Colonic mucosa (tissue), 4 donors: ENCODE measurements around the gene TOM1. TPM values are rescaled to one million over a fixed set of nuclear protein-coding genes. Genes with fewer than 3 reads are reported as not detected.

ENCODE experiments used
- DNase-seq: peaks from one replicate; pipeline ENCODE4 v3.0.0-alpha.2; 2020
- H3K27ac ChIP-seq: fragments of 200-600 bp; one replicate; pipeline ENCODE4 v1.8.0; 2021
- H3K27me3 ChIP-seq: fragments of 200-600 bp; one replicate; pipeline ENCODE4 v1.8.0; 2021
- H3K36me3 ChIP-seq: fragments of 200-600 bp; one replicate; pipeline ENCODE4 v1.8.0; 2021
- H3K4me1 ChIP-seq: fragments of 200-600 bp; one replicate; pipeline ENCODE4 v1.8.0; 2021; ENCODE audit warnings: mild to moderate bottlenecking
- H3K4me3 ChIP-seq: fragments of 200-600 bp; one replicate; pipeline ENCODE4 v1.8.0; 2021
- H3K9ac ChIP-seq, 2 donors: one replicate each; pipeline ENCODE4 v1.7.0; 2013; ENCODE audit warnings: control low read depth in 2 of 2, low read depth in 2 of 2, low read length in 2 of 2
- H3K9me3 ChIP-seq: fragments of 200-600 bp; one replicate; pipeline ENCODE4 v1.8.0; 2021
- intact Hi-C: fragments of 100-400 bp; cut with DNase I; formaldehyde crosslinking; loops from one replicate; pipeline ENCODE4 v1.14.1; 2022
- total RNA-seq, 2 donors: library from RNA; stranded (reverse); fragmentation: NEBNext Ultra II Directional in 1 of 2; extraction: Animal tissue kit (Norgen Biotek cat#: 25700) in 1 of 2; gene quantifications; one replicate each; pipeline ENCODE4 v1.2.1, GENCODE V29; 2021
- TF ChIP-seq, protein P1 (sequence below): fragments of 200-600 bp; IDR thresholded peaks from one replicate; pipeline ENCODE4 v1.8.0; 2022; ENCODE audit warnings: antibody characterized with exemption, mild to moderate bottlenecking
- donor health status: healthy.
- donor health status: DM: no; HTN: no; CAD: no.
- donor health status: DM: no; HTN: no; CAD: no.

TOM1 gene
- total RNA-seq, 2 donors from 2014 or later, result 43.0 to 60.3 TPM

- H3K9me3 ChIP-seq, result no peaks in the 10 kb centered on the region
- no peaks in the 10 kb centered on the region for H3K36me3 ChIP-seq
- intact Hi-C loops, result no loop called here
- H3K27me3 ChIP-seq, result no peaks in the 10 kb centered on the region
- no peaks in the 10 kb centered on the region for H3K4me1 ChIP-seq
- no peak for DNase-seq
- no peak overlapping the region for H3K27ac ChIP-seq
- TF ChIP-seq, protein P1, sequence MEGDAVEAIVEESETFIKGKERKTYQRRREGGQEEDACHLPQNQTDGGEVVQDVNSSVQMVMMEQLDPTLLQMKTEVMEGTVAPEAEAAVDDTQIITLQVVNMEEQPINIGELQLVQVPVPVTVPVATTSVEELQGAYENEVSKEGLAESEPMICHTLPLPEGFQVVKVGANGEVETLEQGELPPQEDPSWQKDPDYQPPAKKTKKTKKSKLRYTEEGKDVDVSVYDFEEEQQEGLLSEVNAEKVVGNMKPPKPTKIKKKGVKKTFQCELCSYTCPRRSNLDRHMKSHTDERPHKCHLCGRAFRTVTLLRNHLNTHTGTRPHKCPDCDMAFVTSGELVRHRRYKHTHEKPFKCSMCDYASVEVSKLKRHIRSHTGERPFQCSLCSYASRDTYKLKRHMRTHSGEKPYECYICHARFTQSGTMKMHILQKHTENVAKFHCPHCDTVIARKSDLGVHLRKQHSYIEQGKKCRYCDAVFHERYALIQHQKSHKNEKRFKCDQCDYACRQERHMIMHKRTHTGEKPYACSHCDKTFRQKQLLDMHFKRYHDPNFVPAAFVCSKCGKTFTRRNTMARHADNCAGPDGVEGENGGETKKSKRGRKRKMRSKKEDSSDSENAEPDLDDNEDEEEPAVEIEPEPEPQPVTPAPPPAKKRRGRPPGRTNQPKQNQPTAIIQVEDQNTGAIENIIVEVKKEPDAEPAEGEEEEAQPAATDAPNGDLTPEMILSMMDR, result no peak
- no peak overlapping the region for H3K4me3 ChIP-seq
- H3K9ac ChIP-seq, result no peak overlapping the region
These were observed 46.3 kb downstream of the TOM1 start for GRCh38 chr22:35345808-35346505.

DNA sequence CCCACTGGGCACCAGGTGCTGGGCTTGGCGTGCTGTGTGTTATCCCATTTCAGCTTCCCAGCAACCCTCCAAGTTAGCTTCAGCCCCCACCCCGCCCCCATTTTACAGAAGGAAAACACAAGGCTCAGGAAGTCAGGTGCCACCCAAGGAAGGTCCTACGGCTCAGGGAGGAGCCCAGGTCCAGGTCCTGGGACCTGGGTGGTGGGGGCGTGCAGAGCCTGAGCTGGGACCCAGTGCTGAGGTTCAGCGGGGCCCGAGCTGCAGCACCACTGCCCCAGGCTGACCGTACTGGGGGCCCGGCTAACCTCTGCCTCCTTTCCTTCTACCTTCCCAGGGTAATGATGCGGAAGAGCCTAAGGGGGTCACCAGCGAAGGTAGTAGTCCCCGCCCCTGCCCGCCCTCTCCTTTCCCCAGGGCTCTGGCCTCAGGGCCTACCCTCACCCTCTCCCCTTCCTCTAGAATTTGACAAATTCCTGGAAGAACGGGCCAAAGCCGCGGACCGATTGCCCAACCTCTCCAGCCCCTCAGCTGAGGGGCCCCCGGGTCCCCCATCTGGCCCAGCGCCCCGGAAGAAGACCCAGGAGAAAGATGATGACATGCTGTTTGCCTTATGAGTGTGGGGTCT is 47.0 kb downstream of the TOM1 start:
- no peak overlapping the region for H3K9ac ChIP-seq
- no peaks in the 10 kb centered on the region for H3K4me1 ChIP-seq
- no peak overlapping the region for H3K4me3 ChIP-seq
- no peaks in the 10 kb centered on the region for H3K27me3 ChIP-seq
- no peak overlapping the region for H3K27ac ChIP-seq
- no peaks in the 10 kb centered on the region for H3K9me3 ChIP-seq
- no peak for DNase-seq
- H3K36me3 ChIP-seq, result no peaks in the 10 kb centered on the region
- intact Hi-C loops, result no loop called here
- TF ChIP-seq, protein P1, result no peak

GRCh38 chr22:35347462-35347861 is 47.8 kb downstream of the TOM1 start:
- intact Hi-C loops, result no loop called here
- Histone ChIP-seq H3K4me1 (no peaks in the 10 kb centered on the region), H3K9me3 (no peaks in the 10 kb centered on the region), H3K9ac (no peak overlapping the region), H3K27ac (no peak overlapping the region), H3K36me3 (no peaks in the 10 kb centered on the region), H3K27me3 (no peaks in the 10 kb centered on the region), H3K4me3 (no peak overlapping the region)
- DNase-seq, result no peak
- TF ChIP-seq, protein P1, result no peak

- Histone ChIP-seq H3K9ac (no peak overlapping the region), H3K27me3 (no peaks in the 10 kb centered on the region), H3K36me3 (no peaks in the 10 kb centered on the region), H3K27ac (no peak overlapping the region), H3K4me1 (no peaks in the 10 kb centered on the region), H3K4me3 (no peak overlapping the region), H3K9me3 (no peaks in the 10 kb centered on the region)
- DNase-seq, result no peak
- TF ChIP-seq, protein P1, result no peak
- intact Hi-C loops, result no loop called here
These were observed 48.4 kb downstream of the TOM1 start for GRCh38 chr22:35348026-35348590.

DNA sequence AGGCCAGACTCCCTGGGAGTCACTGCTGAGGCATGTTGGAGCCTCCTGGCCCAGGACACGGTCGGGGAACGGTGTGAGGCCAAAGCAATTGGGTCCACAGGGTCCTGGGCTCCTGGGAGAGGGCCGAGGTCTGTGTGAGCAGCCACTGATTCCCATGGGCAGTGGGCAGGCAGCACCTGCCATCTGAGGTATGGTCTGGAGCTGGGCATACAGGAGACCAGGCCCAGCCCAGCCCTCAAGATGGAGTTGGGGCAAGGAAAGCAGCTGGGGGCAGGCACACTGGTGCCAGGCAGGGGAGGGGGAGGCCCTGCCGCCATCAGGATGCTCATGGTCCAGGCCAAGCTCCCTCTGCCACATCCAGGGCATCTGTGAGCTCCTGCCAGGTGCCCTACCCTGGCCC is 49.0 kb downstream of the TOM1 start:
- H3K27ac ChIP-seq, result no peak overlapping the region
- H3K9ac ChIP-seq, result no peak overlapping the region
- DNase-seq, result no peak
- TF ChIP-seq, protein P1, result no peak
- no peaks in the 10 kb centered on the region for H3K27me3 ChIP-seq
- no peaks in the 10 kb centered on the region for H3K36me3 ChIP-seq
- no peaks in the 10 kb centered on the region for H3K9me3 ChIP-seq
- no peaks in the 10 kb centered on the region for H3K4me1 ChIP-seq
- H3K4me3 ChIP-seq, result no peak overlapping the region
- intact Hi-C loops, result no loop called here
